GM12865 (cell line): ENCODE results near the gene FYB2.

Experiments
- DNase-seq: peaks from one replicate; pipeline ENCODE4 v3.0.0; 2010; ENCODE audit warnings: low read depth
- H3K4me3 ChIP-seq: 2 replicates; pipeline ENCODE4 v1.5.1; 2011; ENCODE audit warnings: mild to moderate bottlenecking, low read depth, low read length, control low read depth
- TF ChIP-seq, protein P1 (sequence below): IDR thresholded peaks from 2 replicates; pipeline ENCODE4 v1.5.1; 2011; ENCODE audit warnings: low read length, control low read depth, low read depth, inconsistent platforms; ENCODE audit not compliant: insufficient read depth; ENCODE audit errors: missing control alignments

The FYB2 gene

DNA sequence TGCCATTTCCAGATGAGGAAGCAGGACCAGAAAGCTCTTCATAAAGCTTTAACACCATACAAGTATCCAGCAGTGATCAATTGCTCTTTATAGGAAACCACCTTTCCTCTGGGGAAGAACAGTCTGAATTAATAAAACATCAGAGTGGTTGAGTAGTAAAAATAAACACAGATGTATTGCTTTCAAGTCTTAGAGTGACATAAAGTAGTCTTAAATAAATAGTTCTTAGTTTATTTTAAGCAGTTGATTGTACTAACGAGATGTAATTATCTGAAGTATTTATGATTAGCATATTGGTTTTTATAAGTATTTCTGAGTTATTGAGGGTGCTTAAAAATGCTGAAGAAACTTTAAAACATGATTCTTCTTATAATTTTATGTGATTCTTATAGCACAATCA is 107.1 kb downstream of the FYB2 start:
- no peak overlapping the region for H3K4me3 ChIP-seq
- DNase-seq: no peak
- TF ChIP-seq, protein P1, sequence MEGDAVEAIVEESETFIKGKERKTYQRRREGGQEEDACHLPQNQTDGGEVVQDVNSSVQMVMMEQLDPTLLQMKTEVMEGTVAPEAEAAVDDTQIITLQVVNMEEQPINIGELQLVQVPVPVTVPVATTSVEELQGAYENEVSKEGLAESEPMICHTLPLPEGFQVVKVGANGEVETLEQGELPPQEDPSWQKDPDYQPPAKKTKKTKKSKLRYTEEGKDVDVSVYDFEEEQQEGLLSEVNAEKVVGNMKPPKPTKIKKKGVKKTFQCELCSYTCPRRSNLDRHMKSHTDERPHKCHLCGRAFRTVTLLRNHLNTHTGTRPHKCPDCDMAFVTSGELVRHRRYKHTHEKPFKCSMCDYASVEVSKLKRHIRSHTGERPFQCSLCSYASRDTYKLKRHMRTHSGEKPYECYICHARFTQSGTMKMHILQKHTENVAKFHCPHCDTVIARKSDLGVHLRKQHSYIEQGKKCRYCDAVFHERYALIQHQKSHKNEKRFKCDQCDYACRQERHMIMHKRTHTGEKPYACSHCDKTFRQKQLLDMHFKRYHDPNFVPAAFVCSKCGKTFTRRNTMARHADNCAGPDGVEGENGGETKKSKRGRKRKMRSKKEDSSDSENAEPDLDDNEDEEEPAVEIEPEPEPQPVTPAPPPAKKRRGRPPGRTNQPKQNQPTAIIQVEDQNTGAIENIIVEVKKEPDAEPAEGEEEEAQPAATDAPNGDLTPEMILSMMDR: no peak

DNA sequence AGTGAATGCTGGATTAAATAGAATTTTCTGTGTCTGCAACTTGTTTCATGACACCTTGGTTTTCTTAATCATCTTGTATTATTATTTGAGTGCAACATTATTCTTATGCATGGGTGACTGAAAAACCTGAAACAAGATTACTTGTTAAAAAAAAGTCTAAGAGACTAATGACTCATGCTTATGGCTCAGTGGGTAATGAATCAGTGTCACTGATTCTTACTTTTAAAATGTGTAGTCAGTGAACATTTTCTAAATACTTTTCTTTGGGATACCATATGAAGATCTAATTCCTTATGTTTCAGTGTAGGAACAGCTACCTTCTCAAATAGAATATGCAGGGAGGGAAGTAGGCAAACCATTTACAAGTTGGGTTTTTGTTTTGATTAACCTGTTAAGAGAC is 108.6 kb downstream of the FYB2 start:
- no peak for DNase-seq
- TF ChIP-seq, protein P1: no peak
- no peak overlapping the region for H3K4me3 ChIP-seq

DNA sequence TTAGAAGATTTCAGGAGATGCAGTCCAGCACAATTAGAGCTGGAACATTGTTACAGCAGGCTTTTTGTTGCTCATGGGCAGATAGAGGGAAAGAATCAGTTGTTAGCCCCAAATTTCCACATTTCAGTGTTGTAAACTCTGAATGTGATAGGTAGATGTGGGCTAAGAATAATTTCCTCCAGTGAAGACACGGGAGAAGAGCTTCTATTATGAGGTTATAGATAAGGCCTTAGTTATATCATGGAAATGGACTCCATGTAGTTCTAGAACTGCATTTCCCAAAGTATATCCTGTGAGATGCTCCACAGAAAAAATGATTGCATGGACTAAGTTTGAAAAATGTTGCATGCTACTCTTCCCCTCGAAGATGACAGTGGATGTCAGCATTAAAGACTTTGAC is 109.2 kb downstream of the FYB2 start:
- TF ChIP-seq, protein P1: no peak
- H3K4me3 ChIP-seq: no peak overlapping the region
- no peak for DNase-seq

DNA sequence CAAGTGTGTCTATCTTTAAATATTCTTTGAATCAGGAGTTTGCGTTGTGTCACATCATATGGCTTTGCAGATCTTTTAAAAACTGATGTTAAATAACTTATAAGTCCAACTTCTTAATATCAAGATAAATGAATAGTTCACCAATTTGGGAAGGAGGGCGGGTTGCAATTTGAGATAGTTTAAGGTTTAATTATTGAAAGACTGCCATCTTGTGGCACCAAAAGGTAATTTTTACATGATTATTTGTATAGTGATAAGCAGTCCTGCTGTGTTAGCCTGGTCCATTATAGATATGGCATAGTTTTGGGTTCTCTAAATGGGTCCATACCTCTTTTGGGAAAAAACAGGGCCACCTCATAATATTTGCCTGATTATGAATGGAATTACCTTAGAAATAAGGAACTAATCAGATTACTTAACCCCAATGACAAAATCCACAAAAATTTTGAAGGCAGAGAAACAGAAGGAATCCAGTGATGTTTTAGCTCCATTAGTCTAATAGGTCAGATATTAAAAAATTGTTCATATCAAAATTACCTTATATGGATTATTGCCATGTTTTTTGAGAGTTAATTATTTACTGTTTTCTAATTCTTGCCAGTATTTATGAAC is 109.8 kb downstream of the FYB2 start:
- TF ChIP-seq, protein P1: peak; percentile 36
- no peak overlapping the region for H3K4me3 ChIP-seq
- DNase-seq: peak; percentile 49

DNA sequence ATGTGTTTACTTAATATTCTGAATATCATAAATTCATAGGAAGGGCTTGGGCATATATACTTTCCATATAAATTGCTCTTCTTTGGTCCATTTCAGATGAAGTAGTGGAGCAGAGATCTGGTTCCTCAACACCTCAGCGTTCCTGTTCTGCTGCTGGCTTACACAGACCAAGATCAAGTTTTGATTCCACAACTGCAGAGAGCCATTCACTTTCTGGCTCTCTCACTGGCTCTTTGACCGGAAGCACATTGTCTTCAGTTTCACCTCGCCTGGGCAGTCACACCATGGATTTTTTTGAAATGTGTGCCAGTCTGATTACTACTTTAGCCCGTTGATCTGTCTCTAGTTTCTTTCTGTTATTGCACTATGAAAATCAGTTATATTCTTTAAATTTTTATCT is 111.8 kb downstream of the FYB2 start:
- TF ChIP-seq, protein P1: no peak
- peak; percentile 5 for DNase-seq
- no peak overlapping the region for H3K4me3 ChIP-seq

DNA sequence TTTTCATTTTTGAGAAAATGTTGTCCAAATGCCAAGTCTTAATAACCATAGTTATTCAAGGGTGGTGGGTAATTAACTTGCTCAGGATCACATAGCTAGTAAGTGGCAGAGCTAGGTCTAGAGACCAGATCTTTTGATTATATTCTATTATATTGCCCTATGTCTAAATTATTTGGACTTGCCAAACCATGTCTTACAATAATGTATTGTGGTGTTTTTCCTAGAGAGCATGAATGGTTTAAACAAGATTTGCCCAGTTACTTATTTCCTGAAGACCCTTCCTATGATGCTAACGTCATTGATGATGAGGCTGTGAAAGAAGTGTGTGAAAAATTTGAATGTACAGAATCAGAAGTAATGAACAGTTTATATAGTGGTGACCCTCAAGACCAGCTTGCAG is 115.5 kb downstream of the FYB2 start:
- TF ChIP-seq, protein P1: no peak
- DNase-seq: no peak
- H3K4me3 ChIP-seq: no peak overlapping the region

DNA sequence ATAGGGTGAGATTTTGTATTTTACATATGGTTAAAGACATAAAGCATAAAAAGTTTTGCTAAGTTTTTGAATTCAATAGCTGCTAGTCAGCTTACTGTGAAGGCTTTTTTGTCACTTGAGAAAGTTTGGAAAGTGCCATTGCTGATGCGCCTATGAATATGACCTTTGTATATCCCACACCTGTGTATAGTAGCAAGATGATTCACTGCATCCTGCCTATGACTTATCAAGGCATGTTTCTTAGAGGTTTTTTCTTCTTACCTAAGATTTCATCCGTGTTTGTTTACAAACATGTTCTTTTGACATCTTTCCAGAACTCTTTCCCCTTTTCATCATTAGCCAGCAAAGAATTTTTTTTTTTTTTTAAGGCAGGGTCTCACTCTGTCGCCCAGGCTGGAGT is 122.5 kb downstream of the FYB2 start:
- no peak overlapping the region for H3K4me3 ChIP-seq
- TF ChIP-seq, protein P1: no peak
- DNase-seq: no peak
